Heart left ventricle (tissue), 16 donors: ENCODE measurements around the gene ZIK1. TPM values are rescaled to one million over a fixed set of nuclear protein-coding genes. Genes with fewer than 3 reads are reported as not detected.
A peak's percentile ranks its signal among the peaks of the same experiment; 100 is the strongest.

ENCODE experiments used
- ATAC-seq, 4 donors: fragments of 200-7000 bp; cut with Tn5 transposase; one replicate each; pipeline ENCODE4 v1.9.1; 2020 to 2022; ENCODE audit warnings: moderate library complexity in 4 of 4, mild to moderate bottlenecking in 3 of 4, moderate number of reproducible peaks in 1 of 4
- DNase-seq, 5 donors: peaks; one replicate each; pipeline ENCODE4 v3.0.0-alpha.2; 2020
- H3K27ac ChIP-seq, 12 donors: fragments of 200-600 bp; sonication (generic) in 4 of 12; one replicate each; pipeline versions ENCODE4 v1.5.0 to v1.8.0; 2016 to 2022; ENCODE audit warnings: mild to moderate bottlenecking in 2 of 12
- H3K27me3 ChIP-seq, 9 donors: fragments of 200-600 bp; sonication (generic) in 2 of 9; one replicate each; pipeline versions ENCODE4 v1.5.1 to v1.8.0; 2016 to 2022; ENCODE audit warnings: mild to moderate bottlenecking in 3 of 9
- H3K36me3 ChIP-seq, 9 donors: fragments of 200-600 bp; sonication (generic) in 2 of 9; one replicate each; pipeline versions ENCODE4 v1.5.0 to v1.8.0; 2018 to 2022; ENCODE audit warnings: mild to moderate bottlenecking in 2 of 9
- H3K4me1 ChIP-seq, 12 donors: fragments of 200-600 bp; sonication (generic) in 4 of 12; one replicate each; pipeline versions ENCODE4 v1.5.0 to v1.8.0; 2016 to 2022; ENCODE audit warnings: mild to moderate bottlenecking in 3 of 12
- H3K4me3 ChIP-seq, 12 donors: fragments of 200-600 bp; sonication (generic) in 4 of 12; one replicate each; pipeline versions ENCODE4 v1.5.0 to v1.8.0; 2017 to 2022; ENCODE audit warnings: mild to moderate bottlenecking in 9 of 12, moderate library complexity in 4 of 12
- H3K9me3 ChIP-seq, 12 donors: fragments of 200-600 bp; sonication (generic) in 4 of 12; one replicate each; pipeline versions ENCODE4 v1.5.0 to v1.8.0; 2016 to 2022; ENCODE audit warnings: mild to moderate bottlenecking in 1 of 12
- CTCF ChIP-seq, 12 donors: fragments of 200-600 bp; sonication (generic) in 4 of 12; IDR thresholded peaks; one replicate each; pipeline versions ENCODE4 v1.5.0 to v1.8.0; 2018 to 2022; ENCODE audit warnings: antibody characterized with exemption in 12 of 12, mild to moderate bottlenecking in 5 of 12
- POLR2A ChIP-seq, 2 donors: fragments of 450-650 bp; IDR thresholded peaks; one replicate each; pipeline ENCODE4 v1.6.1; 2017; ENCODE audit warnings: antibody characterized with exemption in 2 of 2, mild to moderate bottlenecking in 2 of 2, moderate library complexity in 2 of 2
- WGBS, 4 donors: extraction: QIAGEN DNeasy Blood & Tissue Kit in 2 of 4; methylation state at CpG; one replicate each; pipeline versions ENCODE4 v1.1.5 to v1.1.7; 2013 to 2018; 5-methylcytosine and 5-hydroxymethylcytosine counted together
- intact Hi-C, 10 donors: fragments of 100-400 bp; cut with DNase I; formaldehyde crosslinking; loops; one replicate each; pipeline versions ENCODE4 v1.11.1 to v1.14.2; 2022
- polyA plus RNA-seq, 2 donors: library from polyadenylated mRNA; stranded (reverse); fragments of 200-250 nt; gene quantifications; one replicate each; pipeline ENCODE4 v1.2.3, GENCODE V29; 2013
- total RNA-seq, 9 donors: library from RNA; depleted of rRNA in 2 of 9; stranded (reverse); fragments of >200 nt in 2 of 9; fragmentation: NEBNext Ultra II Directional in 3 of 9; extraction: Animal tissue kit (Norgen Biotek cat#: 25700) in 3 of 9; gene quantifications; one replicate each; pipeline versions ENCODE4 v1.1.0 to v1.2.4, GENCODE V29; 2016 to 2023
- donor health status: ischemic (EF 13 %, LVEDD 7.1; RV severe dilation, severe dysfunction).
- donor health status: healthy with polysubstance abuse.
- donor health status: DM: no; HTN: yes; CAD: no.
- donor health status: DM: no; HTN: no; CAD: no.
- donor health status: ischemic (EF 25% LVEDD 6.9; RV normal size, moderate dysfunction).
- donor health status: ischemic (EF 25% LVEDD 5.7; RV mildly dilated, moderate dysfunction).
- donor health status: healthy.
- donor health status: DM: yes; HTN: yes; CAD: no.
- donor health status: ischemic (EF 35%, LVEDD 5.7; RV mildly dilated, moderate dysfunction).
- donor health status: nonischemic (EF 11% LVEDD 7.7; RV severe dilation, severe dysfunction).
- donor health status: DM: yes; HTN: yes; CAD: no.
- donor health status: PGD.
- donor health status: ischemic (EF 29% LVEDD 5.4; RV normal size, mild dysfunction).
- donor health status: nonischemic (EF 23%, LVEDD 6.1; RV moderate dilation, normal function).

ZIK1 gene
- total and polyA plus RNA-seq, 11 donors: 1.1 to 8.0 (median 4.4) TPM

- Histone ChIP-seq H3K9me3 (peaks cover 4 to 100% (median 93%) of the 10 kb centered on the region in 12 donors), H3K27ac (no peak overlapping the region), H3K4me1 (peaks cover 0 to 26% (median 0%) of the 10 kb centered on the region in 12 donors), H3K27me3 (no peaks in the 10 kb centered on the region), H3K36me3 (peaks cover 8 to 96% (median 68%) of the 10 kb centered on the region in 9 donors), H3K4me3 (no peak overlapping the region)
- WGBS, 4 donors: 96 to 98% (median 98%) methylated on average over 10 of the region's 10 CpGs
- TF ChIP-seq CTCF (IDR thresholded peaks at IDR 0.05) (no peak), POLR2A (IDR thresholded peaks at IDR 0.05) (no peak)
- ATAC-seq (no peak), DNase-seq (no peak)
- intact Hi-C loops: no loop called here
These were observed 36.9 kb downstream of the ZIK1 start for GRCh38 chr19:57620673-57621348.

DNA sequence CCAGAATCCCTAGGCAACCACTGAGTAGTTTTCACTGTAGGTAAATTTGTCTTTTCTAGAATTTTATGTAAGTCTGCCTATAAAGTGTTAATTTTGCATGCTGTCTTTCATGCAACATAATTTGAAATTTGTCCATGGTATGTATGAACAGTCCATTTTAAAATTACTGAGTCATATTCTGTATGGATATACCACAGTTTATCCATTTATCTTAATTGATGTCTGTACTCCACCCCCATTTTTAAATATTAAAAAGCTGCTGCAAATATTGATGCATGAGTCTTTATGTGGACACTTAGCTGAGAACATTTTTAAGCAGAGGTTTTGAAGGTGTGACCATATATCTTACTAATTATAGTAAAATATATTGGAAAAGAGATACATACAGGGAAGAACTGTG is 39.1 kb downstream of the ZIK1 start:
- no peak for TF ChIP-seq POLR2A (IDR thresholded peaks at IDR 0.05)
- no peak for TF ChIP-seq CTCF (IDR thresholded peaks at IDR 0.05)
- no peaks in the 10 kb centered on the region for H3K27me3 ChIP-seq

GRCh38 chr19:57632987-57633831 is 49.3 kb downstream of the ZIK1 start, which contains the start of gene ZNF211:
TSS of gene ZNF211 (plus strand) at chr19:57633168. CDS start at chr19:57633347, 179 bp downstream.
- H3K4me1 ChIP-seq: peaks cover 0 to 16% (median 12%) of the 10 kb centered on the region in 12 donors
- peaks cover 4 to 48% (median 33%) of the 10 kb centered on the region in 9 donors for H3K36me3 ChIP-seq
- ATAC-seq: peak; percentile 100
- peak in 2 of 12 donors; percentile 24 to 25 for TF ChIP-seq CTCF (IDR thresholded peaks at IDR 0.05)
- peak in 1 of 2 donors; percentile 59 for TF ChIP-seq POLR2A (IDR thresholded peaks at IDR 0.05)
- H3K9me3 ChIP-seq: peaks cover 0 to 52% (median 27%) of the 10 kb centered on the region in 12 donors
- intact Hi-C loops: loop anchor here in 3 of 10 donors (1.0 to 2.0 kb wide), 3 partner anchors 18 to 48 kb away; partner anchors contain the start of genes ZNF551 (in 2 of the 3) and ZNF134 (in 1 of the 3)
- no peaks in the 10 kb centered on the region for H3K27me3 ChIP-seq
- H3K4me3 ChIP-seq: peak within 1 kb of the TSS; percentile 68 to 93 (median 86)
- H3K27ac ChIP-seq: peak within 1 kb of the TSS in 11 of 12 donors; percentile 77 to 92 (median 85)
- WGBS, 4 donors: 1 to 3% (median 1%) methylated on average over 17 to 59 of the region's 59 CpGs
- DNase-seq: peak; percentile 94 to 97 (median 94)

More for the DNA sequence above, 39.1 kb downstream of the ZIK1 start:
- intact Hi-C loops: no loop called here
- no peak overlapping the region for H3K27ac ChIP-seq
- H3K4me1 ChIP-seq: peaks cover 0 to 7% (median 0%) of the 10 kb centered on the region in 12 donors
- ATAC-seq: no peak
- peaks cover 8 to 73% (median 50%) of the 10 kb centered on the region in 9 donors for H3K36me3 ChIP-seq
- peaks cover 4 to 100% (median 90%) of the 10 kb centered on the region in 12 donors for H3K9me3 ChIP-seq
- no peak overlapping the region for H3K4me3 ChIP-seq
- DNase-seq: no peak
